ENCODE results near the gene BANP. TPM values are rescaled to one million over a fixed set of nuclear protein-coding genes. Genes with fewer than 3 reads are reported as not detected.
A peak's percentile ranks its signal among the peaks of the same experiment; 100 is the strongest.

Gene BANP
- total RNA-seq, 1 donor from 2014 or later, result 30.4 TPM

- H3K27me3 ChIP-seq, result no peaks in the 10 kb centered on the region
- H3K4me3 ChIP-seq, result no peak overlapping the region
- H3K4me1 Mint-ChIP-seq, result peaks cover 22% of the 10 kb centered on the region
- no peaks in the 10 kb centered on the region for H3K9me3 Mint-ChIP-seq
- H3K4me1 ChIP-seq, result peaks cover 9% of the 10 kb centered on the region
- H3K79me2 ChIP-seq (ENCODE audit: low read depth), result peaks cover 96% of the 10 kb centered on the region
- H3F3A ChIP-seq (ENCODE audit: low read depth), result no peaks in the 10 kb centered on the region
- H3K4me2 ChIP-seq, result no peak overlapping the region
- H2AFZ ChIP-seq (replicated peaks), result no peak overlapping the region
- H3K9me3 ChIP-seq (ENCODE audit: low read depth), result no peaks in the 10 kb centered on the region
- TF ChIP-seq CTCF (IDR thresholded peaks at IDR 0.05), result no peak
- TF ChIP-seq EZH2 (IDR thresholded peaks at IDR 0.05), result no peak
- no peak for TF ChIP-seq EZH2phosphoT487 (IDR thresholded peaks at IDR 0.05)
- no peak overlapping the region for H3K27ac ChIP-seq
- H3K4me3 Mint-ChIP-seq, result no peak overlapping the region
- H3K27ac Mint-ChIP-seq, result peak overlapping the region; percentile 74
- peaks cover 10% of the 10 kb centered on the region for H3K36me3 Mint-ChIP-seq
- no peak overlapping the region for H3K9ac ChIP-seq
- H3K36me3 ChIP-seq, result no peaks in the 10 kb centered on the region
- H3K27me3 Mint-ChIP-seq (ENCODE audit: insufficient read depth, low read depth), result peaks cover 3% of the 10 kb centered on the region
- no peak for DNase-seq (ENCODE audit: low spot score)
- H4K20me1 ChIP-seq (ENCODE audit: low read depth), result peaks cover 46% of the 10 kb centered on the region
Observed at GRCh38 chr16:87964049-87964659, 12.9 kb downstream of the BANP start.

- Histone ChIP-seq H3K9ac (no peak overlapping the region), H4K20me1 (ENCODE audit: low read depth) (peaks cover 37% of the 10 kb centered on the region), H3K9me3 (ENCODE audit: low read depth) (no peaks in the 10 kb centered on the region), H3K4me3 (no peak overlapping the region), H3K4me2 (no peak overlapping the region), H3K27me3 (no peaks in the 10 kb centered on the region), H3K27ac (no peak overlapping the region), H3K36me3 (no peaks in the 10 kb centered on the region), H3K79me2 (ENCODE audit: low read depth) (peaks cover 91% of the 10 kb centered on the region), H2AFZ (replicated peaks) (no peak overlapping the region), H3F3A (ENCODE audit: low read depth) (no peaks in the 10 kb centered on the region), H3K4me1 (peaks cover 9% of the 10 kb centered on the region)
- Mint-ChIP-seq H3K27me3 (ENCODE audit: insufficient read depth, low read depth) (peaks cover 3% of the 10 kb centered on the region), H3K4me3 (no peak overlapping the region), H3K36me3 (peaks cover 16% of the 10 kb centered on the region), H3K27ac (no peak overlapping the region), H3K9me3 (peaks cover 5% of the 10 kb centered on the region), H3K4me1 (peaks cover 21% of the 10 kb centered on the region)
- no peak for DNase-seq (ENCODE audit: low spot score)
- no peak for TF ChIP-seq EZH2phosphoT487 (IDR thresholded peaks at IDR 0.05)
Observed at GRCh38 chr16:87965417-87965816, 14.2 kb downstream of the BANP start.

GRCh38 chr16:87966064-87966645, 14.9 kb downstream of the BANP start:
- Mint-ChIP-seq H3K36me3 (peaks cover 20% of the 10 kb centered on the region), H3K27ac (no peak overlapping the region), H3K27me3 (ENCODE audit: insufficient read depth, low read depth) (peaks cover 3% of the 10 kb centered on the region)

More at GRCh38 chr16:87966064-87966645, 14.9 kb downstream of the BANP start:
- DNase-seq (ENCODE audit: low spot score), result no peak
- no peak overlapping the region for H2AFZ ChIP-seq (replicated peaks)
- Mint-ChIP-seq H3K9me3 (peaks cover 10% of the 10 kb centered on the region), H3K4me1 (peaks cover 21% of the 10 kb centered on the region), H3K4me3 (peak overlapping the region; percentile 36)
- H3K9me3 ChIP-seq (ENCODE audit: low read depth), result no peaks in the 10 kb centered on the region
- H3K4me2 ChIP-seq, result no peak overlapping the region
- H3K79me2 ChIP-seq (ENCODE audit: low read depth), result peaks cover 88% of the 10 kb centered on the region
- H3K27me3 ChIP-seq, result no peaks in the 10 kb centered on the region
- H4K20me1 ChIP-seq (ENCODE audit: low read depth), result peaks cover 37% of the 10 kb centered on the region
- no peaks in the 10 kb centered on the region for H3K36me3 ChIP-seq
- no peaks in the 10 kb centered on the region for H3F3A ChIP-seq (ENCODE audit: low read depth)
- no peak overlapping the region for H3K9ac ChIP-seq
- no peak for TF ChIP-seq CTCF (IDR thresholded peaks at IDR 0.05)
- peaks cover 9% of the 10 kb centered on the region for H3K4me1 ChIP-seq
- H3K4me3 ChIP-seq, result no peak overlapping the region
- H3K27ac ChIP-seq, result no peak overlapping the region

Measured in neural progenitor cell (in vitro differentiated cells).